Heart left ventricle (tissue), 13 donors: ENCODE measurements around the gene FOXO1.

ENCODE experiments used
- CTCF ChIP-seq, 12 donors: fragments of 200-600 bp; sonication (generic) in 4 of 12; IDR thresholded peaks; one replicate each; pipeline versions ENCODE4 v1.5.0 to v1.8.0; 2018 to 2022; ENCODE audit warnings: antibody characterized with exemption in 12 of 12, mild to moderate bottlenecking in 5 of 12
- POLR2A ChIP-seq, 2 donors: fragments of 450-650 bp; IDR thresholded peaks; one replicate each; pipeline ENCODE4 v1.6.1; 2017; ENCODE audit warnings: antibody characterized with exemption in 2 of 2, mild to moderate bottlenecking in 2 of 2, moderate library complexity in 2 of 2
- donor health status: ischemic (EF 13 %, LVEDD 7.1; RV severe dilation, severe dysfunction).
- donor health status: DM: no; HTN: yes; CAD: no.
- donor health status: DM: no; HTN: no; CAD: no.
- donor health status: ischemic (EF 25% LVEDD 6.9; RV normal size, moderate dysfunction).
- donor health status: ischemic (EF 25% LVEDD 5.7; RV mildly dilated, moderate dysfunction).
- donor health status: ischemic (EF 35%, LVEDD 5.7; RV mildly dilated, moderate dysfunction).
- donor health status: nonischemic (EF 11% LVEDD 7.7; RV severe dilation, severe dysfunction).
- donor health status: DM: yes; HTN: yes; CAD: no.
- donor health status: PGD.
- donor health status: ischemic (EF 29% LVEDD 5.4; RV normal size, mild dysfunction).
- donor health status: nonischemic (EF 23%, LVEDD 6.1; RV moderate dilation, normal function).

- TF ChIP-seq CTCF (IDR thresholded peaks at IDR 0.05) = no peak
- TF ChIP-seq POLR2A (IDR thresholded peaks at IDR 0.05) = no peak
Measured at GRCh38 chr13:40540328-40541044, 126.0 kb downstream of the FOXO1 start.
